MCF 10A (cell line): ENCODE data around the gene TNFSF12. TPM values are rescaled to one million over a fixed set of nuclear protein-coding genes. Genes with fewer than 3 reads are reported as not detected.

Experiments
- BruUV-seq: library from RNA; stranded (reverse); fragments of 400-500 nt; replicated peaks from 2 replicates; lab custom pipeline; 2021; lab: Mats Ljungman, UMichigan
- CTCF ChIA-PET: fragments of 300-600 bp; sonication (Branson Sonifier 250); formaldehyde crosslinking; extraction: SDS; loops from one replicate; lab custom pipeline; 2021; ENCODE audit warnings: antibody characterized with exemption, inconsistent platforms; lab: Yijun Ruan, JAX
- POLR2A ChIA-PET: fragments of 300-600, 350-650 bp; sonication (Branson Sonifier 250); formaldehyde crosslinking; extraction: SDS; loops from one replicate; lab custom pipeline; 2020; ENCODE audit warnings: antibody characterized with exemption, inconsistent platforms; lab: Yijun Ruan, JAX
- DNase-seq: peaks from one replicate; pipeline ENCODE4 v3.0.0-alpha.2; 2018; ENCODE audit not compliant: unreplicated experiment
- H3K27ac Mint-ChIP-seq: one replicate; pipeline ENCODE4 v1.8.0; 2022; ENCODE audit warnings: mild to moderate bottlenecking, low read depth, mixed read lengths; ENCODE audit not compliant: unreplicated experiment
- H3K27me3 Mint-ChIP-seq: one replicate; pipeline ENCODE4 v1.8.0; 2022; ENCODE audit warnings: mixed read lengths; ENCODE audit not compliant: insufficient read depth, unreplicated experiment
- H3K36me3 Mint-ChIP-seq: one replicate; pipeline ENCODE4 v1.8.0; 2022; ENCODE audit warnings: mild to moderate bottlenecking, moderate library complexity, mixed read lengths; ENCODE audit not compliant: insufficient read depth, unreplicated experiment
- H3K4me1 Mint-ChIP-seq: one replicate; pipeline ENCODE4 v1.8.0; 2022; ENCODE audit warnings: mixed read lengths; ENCODE audit not compliant: insufficient read depth, unreplicated experiment
- H3K4me3 Mint-ChIP-seq: one replicate; pipeline ENCODE4 v1.8.0; 2022; ENCODE audit warnings: mild to moderate bottlenecking, moderate library complexity, mixed read lengths; ENCODE audit not compliant: unreplicated experiment
- H3K9me3 Mint-ChIP-seq: one replicate; pipeline ENCODE4 v1.8.0; 2022; ENCODE audit warnings: mixed read lengths; ENCODE audit not compliant: unreplicated experiment
- CTCF ChIP-seq: fragments of 200-600 bp; IDR thresholded peaks from one replicate; pipeline ENCODE4 v1.8.0; 2022; ENCODE audit warnings: antibody characterized with exemption, mild to moderate bottlenecking; ENCODE audit not compliant: unreplicated experiment
- intact Hi-C: fragments of 100-400 bp; cut with micrococcal nuclease; formaldehyde crosslinking; loops from 2 replicates; pipeline ENCODE4 v1.14.1; 2022
- total RNA-seq: library from RNA; stranded (reverse); gene quantifications from 2 replicates; pipeline ENCODE4 v1.2.3, GENCODE V29; 2022

The TNFSF12 gene
- total RNA-seq, 1 experiment from 2014 or later = 3.9 TPM

DNA sequence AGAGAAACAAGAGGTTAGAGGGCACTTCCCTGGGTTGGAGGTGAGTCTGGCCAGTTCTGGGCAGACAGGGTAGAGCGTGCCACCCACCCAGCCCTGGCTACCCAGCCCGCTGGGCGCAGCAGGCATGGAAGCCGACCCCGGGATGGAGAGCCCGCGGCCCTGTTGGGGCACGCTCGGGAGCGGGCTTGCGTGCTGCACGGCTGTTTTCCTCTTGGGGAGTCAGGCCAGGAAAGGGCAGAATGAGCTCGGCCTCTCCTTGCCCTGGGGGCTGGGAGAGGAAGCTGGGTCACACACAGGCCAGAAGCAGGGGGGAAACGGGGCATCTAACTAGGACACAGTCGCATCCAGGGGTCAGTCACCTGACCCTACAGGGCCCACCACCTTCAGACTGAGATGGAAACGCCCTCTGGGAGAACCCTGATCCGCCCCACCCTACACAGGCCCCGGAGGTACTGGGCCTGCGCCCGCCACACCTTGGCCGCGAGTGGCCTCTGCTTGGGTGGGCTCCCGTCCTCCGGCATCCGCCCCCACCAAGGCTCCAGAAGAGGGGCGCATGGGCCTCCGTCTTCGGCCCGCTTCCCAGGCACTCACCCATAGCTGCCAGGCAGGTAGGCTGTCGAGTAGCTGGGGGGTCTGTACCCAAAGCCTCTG lies 39.8 kb downstream of the TNFSF12 start:
- no peak for TF ChIP-seq CTCF
- H3K36me3 Mint-ChIP-seq = peaks cover 43% of the 10 kb centered on the region
- H3K9me3 Mint-ChIP-seq = no peaks in the 10 kb centered on the region
- H3K4me1 Mint-ChIP-seq = peaks cover 42% of the 10 kb centered on the region
- no peaks in the 10 kb centered on the region for H3K27me3 Mint-ChIP-seq
- POLR2A ChIA-PET = interaction anchor here (0.6 to 14.9 kb wide), 25 partner anchors 13 to 566 kb away, joined by 3 to 303 read pairs (median 4); partner anchors contain the start of genes CD68, DNAH2, FXR2 and NEURL4
- peak overlapping the region; percentile 76 for H3K4me3 Mint-ChIP-seq
- DNase-seq = peak; percentile 64
- peak overlapping the region; percentile 86 for H3K27ac Mint-ChIP-seq
- BruUV-seq = no TSS peak
- CTCF ChIA-PET = interaction anchor here (0.6 to 7.7 kb wide), 25 partner anchors 11 to 297 kb away, joined by 3 to 89 read pairs (median 4); partner anchors contain the start of genes CD68, DNAH2, FXR2 and NAA38
- intact Hi-C loops = loop anchor here (1.0 to 2.0 kb wide), 2 partner anchors 27 to 74 kb away; partner anchors contain the start of gene SENP3

GRCh38 chr17:7589204-7589868 lies 40.5 kb downstream of the TNFSF12 start:
- peak overlapping the region; percentile 78 for H3K27ac Mint-ChIP-seq
- peak; percentile 92 for DNase-seq
- peaks cover 46% of the 10 kb centered on the region for H3K36me3 Mint-ChIP-seq
- peak overlapping the region; percentile 76 for H3K4me3 Mint-ChIP-seq
- TSS peak; percentile 85 for BruUV-seq
- CTCF ChIA-PET = interaction anchor here (0.5 to 7.7 kb wide), 28 partner anchors 9 to 1122 kb away, joined by 3 to 89 read pairs (median 4); partner anchors contain the start of genes CD68, DNAH2, FXR2 and NAA38
- POLR2A ChIA-PET = interaction anchor here (0.6 to 14.9 kb wide), 24 partner anchors 13 to 566 kb away, joined by 3 to 303 read pairs (median 4); partner anchors contain the start of genes CD68, DNAH2, FXR2 and NEURL4
- TF ChIP-seq CTCF = peak; percentile 88
- H3K9me3 Mint-ChIP-seq = no peaks in the 10 kb centered on the region
- H3K27me3 Mint-ChIP-seq = no peaks in the 10 kb centered on the region
- H3K4me1 Mint-ChIP-seq = peaks cover 42% of the 10 kb centered on the region
- intact Hi-C loops = loop anchor here (1.0 to 2.0 kb wide), 2 partner anchors 28 to 75 kb away; partner anchors contain the start of gene SENP3

- ChIA-PET CTCF (interaction anchor here (0.6 to 7.7 kb wide), 21 partner anchors 8 to 1123 kb away, joined by 3 to 89 read pairs (median 4); partner anchors contain the start of genes CD68, DNAH2, FXR2 and TP53), POLR2A (interaction anchor here (0.6 to 14.9 kb wide), 24 partner anchors 12 to 565 kb away, joined by 3 to 303 read pairs (median 4); partner anchors contain the start of genes CD68, DNAH2, FXR2 and NEURL4)
- no peak for TF ChIP-seq CTCF
- peaks cover 38% of the 10 kb centered on the region for H3K4me1 Mint-ChIP-seq
- intact Hi-C loops = loop anchor here (1.0 to 2.0 kb wide), 3 partner anchors 25 to 75 kb away; partner anchors contain the start of genes FXR2 and SENP3
- no peaks in the 10 kb centered on the region for H3K9me3 Mint-ChIP-seq
- peaks cover 51% of the 10 kb centered on the region for H3K36me3 Mint-ChIP-seq
- DNase-seq = peak; percentile 80
- H3K27me3 Mint-ChIP-seq = no peaks in the 10 kb centered on the region
- peak within 1 kb of the TSS; percentile 78 for H3K27ac Mint-ChIP-seq
- peak within 1 kb of the TSS; percentile 76 for H3K4me3 Mint-ChIP-seq
- BruUV-seq = no TSS peak
Measured at GRCh38 chr17:7589891-7590691, 41.2 kb downstream of the TNFSF12 start, which contains the start of gene SOX15. SOX15 (minus strand) TSS chr17:7590094; CDS start chr17:7589676, 418 bp downstream.
